ENCODE results near the gene MMP14. TPM values are rescaled to one million over a fixed set of nuclear protein-coding genes. Genes with fewer than 3 reads are reported as not detected.

The MMP14 gene
- total and polyA plus RNA-seq, 2 experiments from 2014 or later = 7.0 to 56.4 TPM

DNA sequence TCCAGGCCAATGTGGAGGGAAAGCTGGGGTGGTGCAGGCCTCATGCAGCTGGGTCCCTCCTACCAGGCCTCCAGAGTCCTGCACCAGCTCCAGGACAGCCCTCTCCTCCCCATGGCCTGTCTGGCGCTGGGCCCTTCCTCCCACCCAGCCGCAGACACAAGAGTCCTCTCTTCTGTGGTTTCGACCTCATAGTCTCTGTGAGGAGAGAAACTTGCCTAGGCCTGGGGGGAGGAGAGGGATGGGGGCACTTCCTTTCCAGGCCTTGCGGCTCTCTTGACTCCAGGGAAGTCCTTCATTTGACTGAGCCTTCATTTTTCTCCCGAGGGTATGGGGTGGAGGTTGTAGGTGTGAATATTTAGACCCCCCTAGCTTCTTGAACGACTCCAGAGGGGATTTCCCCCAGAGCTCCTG is 2.3 kb downstream of the MMP14 start:
- Histone ChIP-seq H3F3A (replicated peaks; ENCODE audit: low read depth) (peaks cover 22% of the 10 kb centered on the region), H3K4me2 (peak overlapping the region; percentile 97), H3K4me3 (peak overlapping the region; percentile 95), H3K27ac (ENCODE audit: low read depth) (no peak overlapping the region), H4K20me1 (replicated peaks; ENCODE audit: insufficient read depth) (no peaks in the 10 kb centered on the region), H3K4me1 (ENCODE audit: insufficient read depth) (peaks cover 23% of the 10 kb centered on the region), H3K27me3 (ENCODE audit: insufficient read depth) (no peaks in the 10 kb centered on the region), H3K9me2 (ENCODE audit: insufficient read depth) (no peaks in the 10 kb centered on the region), H2AFZ (no peak overlapping the region; the same call in 1 of the 2 replicates), H3K36me3 (ENCODE audit: insufficient read depth) (peaks cover 14% of the 10 kb centered on the region), H3K79me2 (replicated peaks; ENCODE audit: insufficient read depth) (peaks cover 26% of the 10 kb centered on the region)
- peak overlapping the region; percentile 94 for H3K4me3 Mint-ChIP-seq
- no peak for TF ChIP-seq POLR2AphosphoS5 (IDR thresholded peaks at IDR 0.05; ENCODE audit: low read depth)
- no peak for TF ChIP-seq JUNB (IDR thresholded peaks at IDR 0.05; ENCODE audit: unreplicated experiment)
- TF ChIP-seq EZH2 (IDR thresholded peaks at IDR 0.05; ENCODE audit: low read depth, unreplicated experiment) = no peak
- no peak for TF ChIP-seq STAT1 (IDR thresholded peaks at IDR 0.05; ENCODE audit: unreplicated experiment)
- TF ChIP-seq, protein P1, sequence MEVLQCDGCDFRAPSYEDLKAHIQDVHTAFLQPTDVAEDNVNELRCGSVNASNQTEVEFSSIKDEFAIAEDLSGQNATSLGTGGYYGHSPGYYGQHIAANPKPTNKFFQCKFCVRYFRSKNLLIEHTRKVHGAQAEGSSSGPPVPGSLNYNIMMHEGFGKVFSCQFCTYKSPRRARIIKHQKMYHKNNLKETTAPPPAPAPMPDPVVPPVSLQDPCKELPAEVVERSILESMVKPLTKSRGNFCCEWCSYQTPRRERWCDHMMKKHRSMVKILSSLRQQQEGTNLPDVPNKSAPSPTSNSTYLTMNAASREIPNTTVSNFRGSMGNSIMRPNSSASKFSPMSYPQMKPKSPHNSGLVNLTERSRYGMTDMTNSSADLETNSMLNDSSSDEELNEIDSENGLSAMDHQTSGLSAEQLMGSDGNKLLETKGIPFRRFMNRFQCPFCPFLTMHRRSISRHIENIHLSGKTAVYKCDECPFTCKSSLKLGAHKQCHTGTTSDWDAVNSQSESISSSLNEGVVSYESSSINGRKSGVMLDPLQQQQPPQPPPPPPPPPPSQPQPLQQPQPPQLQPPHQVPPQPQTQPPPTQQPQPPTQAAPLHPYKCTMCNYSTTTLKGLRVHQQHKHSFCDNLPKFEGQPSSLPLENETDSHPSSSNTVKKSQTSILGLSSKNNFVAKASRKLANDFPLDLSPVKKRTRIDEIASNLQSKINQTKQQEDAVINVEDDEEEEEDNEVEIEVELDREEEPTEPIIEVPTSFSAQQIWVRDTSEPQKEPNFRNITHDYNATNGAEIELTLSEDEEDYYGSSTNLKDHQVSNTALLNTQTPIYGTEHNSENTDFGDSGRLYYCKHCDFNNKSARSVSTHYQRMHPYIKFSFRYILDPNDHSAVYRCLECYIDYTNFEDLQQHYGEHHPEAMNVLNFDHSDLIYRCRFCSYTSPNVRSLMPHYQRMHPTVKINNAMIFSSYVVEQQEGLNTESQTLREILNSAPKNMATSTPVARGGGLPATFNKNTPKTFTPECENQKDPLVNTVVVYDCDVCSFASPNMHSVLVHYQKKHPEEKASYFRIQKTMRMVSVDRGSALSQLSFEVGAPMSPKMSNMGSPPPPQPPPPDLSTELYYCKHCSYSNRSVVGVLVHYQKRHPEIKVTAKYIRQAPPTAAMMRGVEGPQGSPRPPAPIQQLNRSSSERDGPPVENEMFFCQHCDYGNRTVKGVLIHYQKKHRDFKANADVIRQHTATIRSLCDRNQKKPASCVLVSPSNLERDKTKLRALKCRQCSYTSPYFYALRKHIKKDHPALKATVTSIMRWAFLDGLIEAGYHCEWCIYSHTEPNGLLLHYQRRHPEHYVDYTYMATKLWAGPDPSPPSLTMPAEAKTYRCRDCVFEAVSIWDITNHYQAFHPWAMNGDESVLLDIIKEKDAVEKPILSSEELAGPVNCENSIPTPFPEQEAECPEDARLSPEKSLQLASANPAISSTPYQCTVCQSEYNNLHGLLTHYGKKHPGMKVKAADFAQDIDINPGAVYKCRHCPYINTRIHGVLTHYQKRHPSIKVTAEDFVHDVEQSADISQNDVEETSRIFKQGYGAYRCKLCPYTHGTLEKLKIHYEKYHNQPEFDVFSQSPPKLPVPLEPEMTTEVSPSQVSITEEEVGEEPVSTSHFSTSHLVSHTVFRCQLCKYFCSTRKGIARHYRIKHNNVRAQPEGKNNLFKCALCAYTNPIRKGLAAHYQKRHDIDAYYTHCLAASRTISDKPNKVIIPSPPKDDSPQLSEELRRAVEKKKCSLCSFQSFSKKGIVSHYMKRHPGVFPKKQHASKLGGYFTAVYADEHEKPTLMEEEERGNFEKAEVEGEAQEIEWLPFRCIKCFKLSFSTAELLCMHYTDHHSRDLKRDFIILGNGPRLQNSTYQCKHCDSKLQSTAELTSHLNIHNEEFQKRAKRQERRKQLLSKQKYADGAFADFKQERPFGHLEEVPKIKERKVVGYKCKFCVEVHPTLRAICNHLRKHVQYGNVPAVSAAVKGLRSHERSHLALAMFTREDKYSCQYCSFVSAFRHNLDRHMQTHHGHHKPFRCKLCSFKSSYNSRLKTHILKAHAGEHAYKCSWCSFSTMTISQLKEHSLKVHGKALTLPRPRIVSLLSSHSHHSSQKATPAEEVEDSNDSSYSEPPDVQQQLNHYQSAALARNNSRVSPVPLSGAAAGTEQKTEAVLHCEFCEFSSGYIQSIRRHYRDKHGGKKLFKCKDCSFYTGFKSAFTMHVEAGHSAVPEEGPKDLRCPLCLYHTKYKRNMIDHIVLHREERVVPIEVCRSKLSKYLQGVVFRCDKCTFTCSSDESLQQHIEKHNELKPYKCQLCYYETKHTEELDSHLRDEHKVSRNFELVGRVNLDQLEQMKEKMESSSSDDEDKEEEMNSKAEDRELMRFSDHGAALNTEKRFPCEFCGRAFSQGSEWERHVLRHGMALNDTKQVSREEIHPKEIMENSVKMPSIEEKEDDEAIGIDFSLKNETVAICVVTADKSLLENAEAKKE (CRISPR knock-in tag; IDR thresholded peaks at IDR 0.05) = no peak
- no peak for TF ChIP-seq CREB1 (CRISPR knock-in tag; IDR thresholded peaks at IDR 0.05; ENCODE audit: low read depth)
- TF ChIP-seq, protein P2, sequence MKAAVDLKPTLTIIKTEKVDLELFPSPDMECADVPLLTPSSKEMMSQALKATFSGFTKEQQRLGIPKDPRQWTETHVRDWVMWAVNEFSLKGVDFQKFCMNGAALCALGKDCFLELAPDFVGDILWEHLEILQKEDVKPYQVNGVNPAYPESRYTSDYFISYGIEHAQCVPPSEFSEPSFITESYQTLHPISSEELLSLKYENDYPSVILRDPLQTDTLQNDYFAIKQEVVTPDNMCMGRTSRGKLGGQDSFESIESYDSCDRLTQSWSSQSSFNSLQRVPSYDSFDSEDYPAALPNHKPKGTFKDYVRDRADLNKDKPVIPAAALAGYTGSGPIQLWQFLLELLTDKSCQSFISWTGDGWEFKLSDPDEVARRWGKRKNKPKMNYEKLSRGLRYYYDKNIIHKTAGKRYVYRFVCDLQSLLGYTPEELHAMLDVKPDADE (IDR thresholded peaks at IDR 0.05) = no peak
- TF ChIP-seq ZNF331 (CRISPR knock-in tag; IDR thresholded peaks at IDR 0.05; ENCODE audit: low read depth) = no peak
- TF ChIP-seq, protein P3, sequence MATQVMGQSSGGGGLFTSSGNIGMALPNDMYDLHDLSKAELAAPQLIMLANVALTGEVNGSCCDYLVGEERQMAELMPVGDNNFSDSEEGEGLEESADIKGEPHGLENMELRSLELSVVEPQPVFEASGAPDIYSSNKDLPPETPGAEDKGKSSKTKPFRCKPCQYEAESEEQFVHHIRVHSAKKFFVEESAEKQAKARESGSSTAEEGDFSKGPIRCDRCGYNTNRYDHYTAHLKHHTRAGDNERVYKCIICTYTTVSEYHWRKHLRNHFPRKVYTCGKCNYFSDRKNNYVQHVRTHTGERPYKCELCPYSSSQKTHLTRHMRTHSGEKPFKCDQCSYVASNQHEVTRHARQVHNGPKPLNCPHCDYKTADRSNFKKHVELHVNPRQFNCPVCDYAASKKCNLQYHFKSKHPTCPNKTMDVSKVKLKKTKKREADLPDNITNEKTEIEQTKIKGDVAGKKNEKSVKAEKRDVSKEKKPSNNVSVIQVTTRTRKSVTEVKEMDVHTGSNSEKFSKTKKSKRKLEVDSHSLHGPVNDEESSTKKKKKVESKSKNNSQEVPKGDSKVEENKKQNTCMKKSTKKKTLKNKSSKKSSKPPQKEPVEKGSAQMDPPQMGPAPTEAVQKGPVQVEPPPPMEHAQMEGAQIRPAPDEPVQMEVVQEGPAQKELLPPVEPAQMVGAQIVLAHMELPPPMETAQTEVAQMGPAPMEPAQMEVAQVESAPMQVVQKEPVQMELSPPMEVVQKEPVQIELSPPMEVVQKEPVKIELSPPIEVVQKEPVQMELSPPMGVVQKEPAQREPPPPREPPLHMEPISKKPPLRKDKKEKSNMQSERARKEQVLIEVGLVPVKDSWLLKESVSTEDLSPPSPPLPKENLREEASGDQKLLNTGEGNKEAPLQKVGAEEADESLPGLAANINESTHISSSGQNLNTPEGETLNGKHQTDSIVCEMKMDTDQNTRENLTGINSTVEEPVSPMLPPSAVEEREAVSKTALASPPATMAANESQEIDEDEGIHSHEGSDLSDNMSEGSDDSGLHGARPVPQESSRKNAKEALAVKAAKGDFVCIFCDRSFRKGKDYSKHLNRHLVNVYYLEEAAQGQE (IDR thresholded peaks at IDR 0.05; ENCODE audit: unreplicated experiment) = no peak
- TF ChIP-seq NANOG (IDR thresholded peaks at IDR 0.05; ENCODE audit: borderline replicate concordance) = no peak
- TF ChIP-seq, protein P4, sequence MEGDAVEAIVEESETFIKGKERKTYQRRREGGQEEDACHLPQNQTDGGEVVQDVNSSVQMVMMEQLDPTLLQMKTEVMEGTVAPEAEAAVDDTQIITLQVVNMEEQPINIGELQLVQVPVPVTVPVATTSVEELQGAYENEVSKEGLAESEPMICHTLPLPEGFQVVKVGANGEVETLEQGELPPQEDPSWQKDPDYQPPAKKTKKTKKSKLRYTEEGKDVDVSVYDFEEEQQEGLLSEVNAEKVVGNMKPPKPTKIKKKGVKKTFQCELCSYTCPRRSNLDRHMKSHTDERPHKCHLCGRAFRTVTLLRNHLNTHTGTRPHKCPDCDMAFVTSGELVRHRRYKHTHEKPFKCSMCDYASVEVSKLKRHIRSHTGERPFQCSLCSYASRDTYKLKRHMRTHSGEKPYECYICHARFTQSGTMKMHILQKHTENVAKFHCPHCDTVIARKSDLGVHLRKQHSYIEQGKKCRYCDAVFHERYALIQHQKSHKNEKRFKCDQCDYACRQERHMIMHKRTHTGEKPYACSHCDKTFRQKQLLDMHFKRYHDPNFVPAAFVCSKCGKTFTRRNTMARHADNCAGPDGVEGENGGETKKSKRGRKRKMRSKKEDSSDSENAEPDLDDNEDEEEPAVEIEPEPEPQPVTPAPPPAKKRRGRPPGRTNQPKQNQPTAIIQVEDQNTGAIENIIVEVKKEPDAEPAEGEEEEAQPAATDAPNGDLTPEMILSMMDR (conservative IDR thresholded peaks at IDR 0.05; ENCODE audit: low read depth in 2 of 2) = no peak
- TF ChIP-seq ZNF114 (CRISPR knock-in tag; IDR thresholded peaks at IDR 0.05) = no peak
- TF ChIP-seq EZH2phosphoT487 (IDR thresholded peaks at IDR 0.05; ENCODE audit: unreplicated experiment) = no peak
- H3K36me3 Mint-ChIP-seq (ENCODE audit: low read depth) = peaks cover 43% of the 10 kb centered on the region
- DNase-seq (ENCODE audit: low spot score) (no peak), ATAC-seq (peak; percentile 4)
- peak overlapping the region; percentile 85 for H3K27ac Mint-ChIP-seq
- no peaks in the 10 kb centered on the region for H3K9me3 Mint-ChIP-seq
- peaks cover 16% of the 10 kb centered on the region for H3K27me3 Mint-ChIP-seq (ENCODE audit: insufficient read depth, low read depth, poor library complexity)
- H3K4me1 Mint-ChIP-seq = peaks cover 39% of the 10 kb centered on the region

Data from GM23338 (cell line).